C1 segment of cervical spinal cord (tissue), 14 donors: ENCODE measurements around the gene MRFAP1.
"Not testable (repeated sequence)": the region's sequence is repeated elsewhere in the genome, so short reads cannot be mapped to it uniquely, and the experiment has no call there.

Experiments
- DNase-seq, 14 donors: peaks; one replicate each; lab custom pipeline; 2025; lab: John Stamatoyannopoulos, UW

The MRFAP1 gene

GRCh38 chr4:6610856-6611430 lies 29.5 kb upstream of the MRFAP1 start:
- no peak for DNase-seq

GRCh38 chr4:6612961-6613675 lies 27.4 kb upstream of the MRFAP1 start:
- DNase-seq = no peak

GRCh38 chr4:6613676-6614651 lies 26.5 kb upstream of the MRFAP1 start:
- no peak for DNase-seq

DNA sequence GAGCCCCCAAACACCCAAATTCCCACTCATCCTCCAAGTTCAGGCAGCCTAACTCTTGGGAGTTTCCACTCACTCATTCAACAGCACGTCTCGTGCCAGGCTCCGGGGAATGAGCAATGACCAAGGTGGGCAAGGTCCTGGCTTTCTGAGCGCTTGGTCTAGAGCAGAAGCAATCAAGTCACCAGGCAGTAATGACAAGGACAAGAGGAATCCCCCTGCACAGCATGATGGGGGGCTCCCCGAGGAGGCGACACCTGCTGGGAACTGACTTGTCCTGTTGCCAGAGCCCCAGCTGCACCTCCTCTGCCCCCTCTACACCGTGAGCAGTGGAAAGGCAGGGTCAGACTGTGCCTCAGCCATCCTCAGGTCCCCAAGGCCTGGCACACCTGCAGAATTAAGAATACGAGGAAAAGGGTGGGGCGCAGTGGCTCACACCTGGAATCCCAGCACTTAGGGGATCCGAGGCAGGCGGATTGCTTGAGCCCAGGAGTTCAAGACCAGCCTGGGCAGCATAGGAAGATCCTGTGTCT lies 25.7 kb upstream of the MRFAP1 start:
- no peak for DNase-seq

- DNase-seq = no peak
Observed at GRCh38 chr4:6616087-6616995, 24.1 kb upstream of the MRFAP1 start.

DNA sequence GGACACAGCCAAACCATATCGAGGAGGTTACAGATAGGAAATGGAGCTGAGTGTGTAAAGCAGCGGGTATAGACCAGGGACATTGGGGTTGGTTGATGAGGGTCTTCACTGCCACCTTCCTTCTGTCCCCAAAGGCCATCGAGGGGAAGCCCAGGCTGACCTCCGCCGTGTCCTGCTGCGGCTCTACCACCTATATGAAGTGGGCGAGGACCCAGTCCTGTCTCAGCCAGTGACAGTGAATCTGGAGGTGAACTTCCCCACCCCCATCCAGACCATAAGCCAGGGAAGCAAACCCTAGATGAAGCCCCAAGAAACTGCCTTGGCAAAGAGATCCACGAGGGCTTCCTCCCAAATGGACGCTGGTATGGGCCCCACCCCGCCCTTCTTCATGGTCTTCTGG lies 23.2 kb upstream of the MRFAP1 start:
- DNase-seq = no peak

DNA sequence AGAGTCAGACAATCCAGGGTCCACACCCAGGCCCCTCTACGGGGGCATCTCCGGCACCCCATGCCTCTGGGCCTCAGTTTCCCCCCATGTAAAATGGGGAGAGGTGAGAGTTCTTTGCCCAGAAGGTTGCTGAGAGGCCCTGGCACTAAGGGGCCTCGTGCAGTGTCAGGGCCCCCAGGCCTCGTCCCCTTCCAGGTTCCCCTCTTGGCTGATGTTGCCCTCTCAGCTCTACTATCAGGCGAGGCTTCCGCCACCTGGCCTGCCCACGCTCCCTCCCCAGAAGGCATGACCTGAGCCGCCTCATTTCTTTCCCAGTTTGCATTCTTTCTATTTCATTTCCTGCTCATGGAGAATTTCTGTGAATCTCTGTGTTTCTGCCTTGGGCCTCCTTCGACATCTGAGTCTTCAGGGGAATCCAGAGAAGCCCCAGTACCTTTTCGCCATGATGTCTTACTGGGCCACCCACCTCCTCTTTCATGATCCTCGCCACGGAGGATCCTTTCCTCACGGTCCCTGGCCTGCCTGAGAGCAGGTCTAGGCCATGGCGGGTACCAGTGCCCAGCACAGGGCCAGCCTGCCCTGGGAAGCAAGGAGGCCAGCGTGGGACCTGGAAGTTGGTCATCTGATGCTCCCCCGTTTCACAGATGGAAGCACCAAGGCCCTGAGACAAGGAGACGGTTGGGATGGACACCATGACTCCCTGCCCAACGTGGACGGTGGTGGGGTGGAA lies 21.9 kb upstream of the MRFAP1 start:
- DNase-seq = no peak

GRCh38 chr4:6619116-6619465 lies 21.4 kb upstream of the MRFAP1 start:
- no peak for DNase-seq

GRCh38 chr4:6619466-6620255 lies 20.8 kb upstream of the MRFAP1 start:
- DNase-seq = no peak

- DNase-seq = no peak
Observed at GRCh38 chr4:6620296-6620695, 20.2 kb upstream of the MRFAP1 start.

GRCh38 chr4:6620891-6621555 lies 19.5 kb upstream of the MRFAP1 start:
- DNase-seq = no peak

DNA sequence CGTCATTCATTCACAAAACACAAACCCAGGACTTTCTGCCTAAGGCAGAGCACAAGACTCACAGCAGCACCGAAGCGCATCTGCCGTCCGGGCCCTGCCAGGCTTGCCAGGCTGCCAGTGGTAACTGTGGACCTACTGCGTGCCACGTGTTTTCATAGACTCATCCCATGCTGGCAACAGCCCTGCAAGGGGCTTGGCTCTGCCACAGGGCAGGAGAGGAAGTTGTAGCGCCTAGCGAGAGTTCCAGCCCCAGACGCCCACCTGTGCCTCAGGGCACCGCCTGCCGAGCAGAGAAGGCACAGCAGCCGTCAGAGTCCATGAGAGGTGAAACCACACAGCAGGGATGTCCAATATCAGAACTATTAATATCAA lies 18.9 kb upstream of the MRFAP1 start:
- no peak for DNase-seq

DNA sequence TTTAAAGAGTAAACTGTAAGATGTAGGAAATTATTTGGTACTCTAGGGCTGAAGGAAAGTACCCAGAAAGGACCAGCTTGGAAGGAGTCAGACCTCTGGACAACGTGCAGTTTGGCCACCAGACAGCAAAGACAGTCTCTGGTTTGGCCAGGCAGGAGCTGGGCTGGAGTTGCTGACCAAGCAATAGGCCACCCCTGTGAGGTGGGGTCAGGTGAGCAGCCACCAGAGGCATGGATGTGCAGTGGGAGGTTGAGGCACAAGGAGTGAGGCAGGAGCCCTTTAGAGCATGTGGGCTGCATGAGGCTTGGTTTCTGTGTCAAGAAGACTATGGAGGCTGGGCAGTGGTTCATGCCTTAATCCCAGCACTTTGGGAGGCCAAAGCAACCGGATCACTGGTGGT lies 17.7 kb upstream of the MRFAP1 start:
- DNase-seq = no peak

DNA sequence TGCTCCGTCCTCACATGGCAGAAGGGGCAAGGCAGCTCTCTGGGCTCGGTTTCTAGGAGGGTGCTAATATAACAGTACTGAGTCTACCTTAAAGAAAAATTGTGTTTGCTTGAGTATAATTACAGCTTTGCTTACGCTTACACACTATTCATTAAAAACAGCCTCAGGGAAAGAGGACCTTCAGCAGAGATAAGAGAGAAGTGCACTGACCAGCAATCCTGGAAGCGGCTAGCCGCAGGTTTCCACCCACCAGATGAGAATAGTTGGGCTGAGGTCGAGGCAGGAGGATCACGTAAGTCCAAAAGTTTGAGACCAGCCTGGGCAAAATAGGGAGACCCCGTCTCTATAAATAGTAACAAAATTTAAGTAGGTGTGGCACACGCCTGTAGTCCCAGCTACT lies 15.2 kb upstream of the MRFAP1 start:
- no peak for DNase-seq

- DNase-seq = no peak
Observed at GRCh38 chr4:6626066-6626465, 14.4 kb upstream of the MRFAP1 start.

DNA sequence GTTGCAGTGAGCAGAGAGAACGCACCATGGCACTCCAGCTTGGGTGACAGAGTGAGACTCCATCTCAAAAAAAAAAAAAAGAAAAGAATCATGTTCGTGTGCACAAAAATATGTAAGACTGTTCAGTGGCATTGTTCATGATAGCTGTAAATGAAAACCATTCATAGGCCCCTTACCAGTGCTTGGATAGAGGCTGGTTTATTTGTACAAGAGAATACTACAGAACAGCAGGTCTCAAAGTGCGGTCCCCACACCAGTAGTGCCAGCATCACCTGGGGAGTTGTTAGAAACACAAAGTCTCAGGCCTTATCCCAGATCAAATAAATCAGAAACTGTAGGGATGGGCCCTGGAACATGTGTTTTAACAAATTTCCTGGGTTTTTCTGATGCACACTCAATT lies 12.7 kb upstream of the MRFAP1 start:
- DNase-seq = no peak

- not testable (repeated sequence) for DNase-seq
Observed at GRCh38 chr4:6628484-6628883, 12.0 kb upstream of the MRFAP1 start.

GRCh38 chr4:6632125-6632524 lies 8.4 kb upstream of the MRFAP1 start:
- no peak for DNase-seq
